Heart right ventricle (tissue), 16 donors: ENCODE results near the gene DLAT. TPM values are rescaled to one million over a fixed set of nuclear protein-coding genes. Genes with fewer than 3 reads are reported as not detected.

Experiments
- ATAC-seq, 8 donors: fragments of 200-7000 bp; cut with Tn5 transposase; one replicate each; pipeline ENCODE4 v1.9.1; 2020; ENCODE audit warnings: mild to moderate bottlenecking in 8 of 8, moderate library complexity in 8 of 8, moderate number of reproducible peaks in 1 of 8
- DNase-seq, 2 donors: peaks; one replicate each; pipeline ENCODE4 v3.0.0-alpha.2; 2020
- H3K27ac ChIP-seq, 10 donors: fragments of 200-600 bp; sonication (generic) in 2 of 10; one replicate each; pipeline versions ENCODE4 v1.5.0 to v1.8.0; 2020 to 2022; ENCODE audit warnings: mild to moderate bottlenecking in 3 of 10
- H3K27me3 ChIP-seq, 7 donors: fragments of 200-600 bp; one replicate each; pipeline ENCODE4 v1.8.0; 2021 to 2022; ENCODE audit warnings: mild to moderate bottlenecking in 2 of 7
- H3K36me3 ChIP-seq, 9 donors: fragments of 200-600 bp; sonication (generic) in 1 of 9; one replicate each; pipeline versions ENCODE4 v1.5.0 to v1.8.0; 2020 to 2022; ENCODE audit warnings: mild to moderate bottlenecking in 2 of 9
- H3K4me1 ChIP-seq, 9 donors: fragments of 200-600 bp; sonication (generic) in 1 of 9; one replicate each; pipeline versions ENCODE4 v1.5.0 to v1.8.0; 2020 to 2022; ENCODE audit warnings: mild to moderate bottlenecking in 4 of 9
- H3K4me3 ChIP-seq, 10 donors: fragments of 200-600 bp; sonication (generic) in 2 of 10; one replicate each; pipeline versions ENCODE4 v1.5.0 to v1.8.0; 2020 to 2022; ENCODE audit warnings: mild to moderate bottlenecking in 7 of 10, moderate library complexity in 2 of 10
- H3K9me3 ChIP-seq, 11 donors: fragments of 200-600 bp in 10 of 11; sonication (generic) in 2 of 11; one replicate each; pipeline versions ENCODE4 v1.5.0 to v1.8.0; 2013 to 2022; ENCODE audit warnings: mild to moderate bottlenecking in 2 of 11, control low read depth in 1 of 11, moderate library complexity in 1 of 11
- CTCF ChIP-seq, 9 donors: fragments of 200-600 bp; sonication (generic) in 2 of 9; IDR thresholded peaks; one replicate each; pipeline versions ENCODE4 v1.5.0 to v1.8.0; 2021 to 2022; ENCODE audit warnings: antibody characterized with exemption in 9 of 9, mild to moderate bottlenecking in 5 of 9, moderate library complexity in 1 of 9
- WGBS, 2 donors: extraction: QIAGEN DNeasy Blood & Tissue Kit; methylation state at CpG; one replicate each; pipeline ENCODE4 v1.1.7; 2013; ENCODE audit warnings: inconsistent platforms in 1 of 2; 5-methylcytosine and 5-hydroxymethylcytosine counted together
- intact Hi-C, 10 donors: fragments of 100-400 bp; cut with DNase I; formaldehyde crosslinking; loops; one replicate each; pipeline versions ENCODE4 v1.11.1 to v1.14.2; 2022
- polyA plus RNA-seq, 2 donors: library from polyadenylated mRNA; stranded (reverse); fragments of 200-250 nt; gene quantifications; one replicate each; pipeline ENCODE4 v1.2.3, GENCODE V29; 2013
- total RNA-seq, 10 donors: library from RNA; stranded (reverse); fragmentation: NEBNext Ultra II Directional in 3 of 10; extraction: Animal tissue kit (Norgen Biotek cat#: 25700) in 3 of 10; gene quantifications; one replicate each; pipeline versions ENCODE4 v1.2.1 to v1.2.4, GENCODE V29; 2021 to 2023
- donor health status: Arrhythmogenic right ventricular cardiomyopathy.
- donor health status: ischemic (EF 13 %, LVEDD 7.1; RV severe dilation, severe dysfunction).
- donor health status: healthy with polysubstance abuse.
- donor health status: DM: no; HTN: yes; CAD: no.
- donor health status: DM: no; HTN: no; CAD: no.
- donor health status: ischemic (EF 25% LVEDD 6.9; RV normal size, moderate dysfunction).
- donor health status: ischemic (EF 25% LVEDD 5.7; RV mildly dilated, moderate dysfunction).
- donor health status: healthy.
- donor health status: DM: yes; HTN: yes; CAD: no.
- donor health status: Ischemic cardiomyopathy.
- donor health status: ischemic (EF 35%, LVEDD 5.7; RV mildly dilated, moderate dysfunction).
- donor health status: nonischemic (EF 11% LVEDD 7.7; RV severe dilation, severe dysfunction).
- donor health status: DM: yes; HTN: yes; CAD: no.
- donor health status: PGD.
- donor health status: ischemic (EF 29% LVEDD 5.4; RV normal size, mild dysfunction).
- donor health status: nonischemic (EF 23%, LVEDD 6.1; RV moderate dilation, normal function).

Gene DLAT
- total and polyA plus RNA-seq, 12 donors = 27.4 to 191 (median 170) TPM

- H3K9me3 ChIP-seq = peaks cover 0 to 9% (median 0%) of the 10 kb centered on the region in 11 donors
- H3K27me3 ChIP-seq = no peaks in the 10 kb centered on the region
- no peak overlapping the region for H3K4me3 ChIP-seq
- H3K4me1 ChIP-seq = peaks cover 0 to 12% (median 0%) of the 10 kb centered on the region in 9 donors
- no peak for TF ChIP-seq CTCF (IDR thresholded peaks at IDR 0.05)
- no peak for ATAC-seq
- 87 to 90% methylated on average over 3 of the region's 3 CpGs for WGBS, 2 donors
- H3K27ac ChIP-seq = no peak overlapping the region
- intact Hi-C loops = no loop called here
- peaks cover 0 to 100% (median 64%) of the 10 kb centered on the region in 9 donors for H3K36me3 ChIP-seq
- DNase-seq = no peak
Measured at GRCh38 chr11:112050721-112051120, 25.5 kb downstream of the DLAT start.

GRCh38 chr11:112051768-112052167 is 26.6 kb downstream of the DLAT start:
- Histone ChIP-seq H3K27me3 (no peaks in the 10 kb centered on the region), H3K4me1 (peaks cover 0 to 12% (median 0%) of the 10 kb centered on the region in 9 donors), H3K36me3 (peaks cover 0 to 100% (median 57%) of the 10 kb centered on the region in 9 donors), H3K27ac (peak overlapping the region in 1 of 10 donors; percentile 19), H3K9me3 (peaks cover 0 to 9% (median 0%) of the 10 kb centered on the region in 11 donors), H3K4me3 (no peak overlapping the region)
- WGBS, 2 donors = 75 to 77% methylated on average over 3 of the region's 3 CpGs
- ATAC-seq = no peak
- TF ChIP-seq CTCF (IDR thresholded peaks at IDR 0.05) = no peak
- no peak for DNase-seq
- intact Hi-C loops = no loop called here

- intact Hi-C loops = no loop called here
- no peak overlapping the region for H3K4me3 ChIP-seq
- DNase-seq (no peak), ATAC-seq (no peak)
- no peak overlapping the region for H3K27ac ChIP-seq
- no peaks in the 10 kb centered on the region for H3K27me3 ChIP-seq
- H3K36me3 ChIP-seq = peaks cover 0 to 98% (median 47%) of the 10 kb centered on the region in 9 donors
- TF ChIP-seq CTCF (IDR thresholded peaks at IDR 0.05) = no peak
- H3K4me1 ChIP-seq = no peaks in the 10 kb centered on the region
- 66 to 82% methylated on average over 4 of the region's 4 CpGs for WGBS, 2 donors
- no peaks in the 10 kb centered on the region for H3K9me3 ChIP-seq
Measured at GRCh38 chr11:112057170-112057569, 32.0 kb downstream of the DLAT start.

- Histone ChIP-seq H3K4me1 (no peaks in the 10 kb centered on the region), H3K4me3 (no peak overlapping the region), H3K36me3 (peaks cover 0 to 98% (median 49%) of the 10 kb centered on the region in 9 donors), H3K27ac (no peak overlapping the region), H3K9me3 (no peaks in the 10 kb centered on the region), H3K27me3 (no peaks in the 10 kb centered on the region)
- 66 to 67% methylated on average over 1 of the region's 1 CpG for WGBS, 2 donors
- DNase-seq (no peak), ATAC-seq (no peak)
- no peak for TF ChIP-seq CTCF (IDR thresholded peaks at IDR 0.05)
- intact Hi-C loops = no loop called here
Measured at GRCh38 chr11:112058103-112058502, 32.9 kb downstream of the DLAT start.
